GM21576 (cell line): ENCODE results near the gene S100A14.

Experiments used
- ATAC-seq: cut with Tn5 transposase; IDR thresholded peaks from one replicate; pipeline ENCODE4 v1.9.1; 2021; ENCODE audit warnings: mild to moderate bottlenecking, moderate library complexity; ENCODE audit not compliant: unreplicated experiment

Gene S100A14

GRCh38 chr1:153566414-153567371, 49.4 kb downstream of the S100A14 start:
- ATAC-seq = no peak

- ATAC-seq = no peak
Measured at GRCh38 chr1:153565529-153566374, 50.4 kb downstream of the S100A14 start, which contains the start of gene S100A2. Gene S100A2, minus strand, starts transcription at chr1:153565844. Its CDS starts 1,967 bp downstream, at chr1:153563877.
